ENCODE results near the gene PHAF1.

The PHAF1 gene

GRCh38 chr16:67180166-67180565 is 70.4 kb downstream of the PHAF1 start:
- TF ChIP-seq CTCF (IDR thresholded peaks at IDR 0.05; ENCODE audit: low read depth, low read length, missing control alignments), result no peak
- no peak for DNase-seq (ENCODE audit: extremely low read depth, low read depth)
- no peak overlapping the region for H3K4me3 ChIP-seq (replicated peaks; ENCODE audit: low read depth, low read length)

- no peak for DNase-seq (ENCODE audit: extremely low read depth, low read depth)
- H3K4me3 ChIP-seq (replicated peaks; ENCODE audit: low read depth, low read length), result no peak overlapping the region
- TF ChIP-seq CTCF (IDR thresholded peaks at IDR 0.05; ENCODE audit: low read depth, low read length, missing control alignments), result no peak
Measured at GRCh38 chr16:67181346-67181745, 71.6 kb downstream of the PHAF1 start.

GRCh38 chr16:67182288-67182687 is 72.5 kb downstream of the PHAF1 start:
- TF ChIP-seq CTCF (IDR thresholded peaks at IDR 0.05; ENCODE audit: low read depth, low read length, missing control alignments), result no peak
- peak overlapping the region; percentile 45 for H3K4me3 ChIP-seq (replicated peaks; ENCODE audit: low read depth, low read length)
- DNase-seq (ENCODE audit: extremely low read depth, low read depth), result no peak

- TF ChIP-seq CTCF (IDR thresholded peaks at IDR 0.05; ENCODE audit: low read depth, low read length, missing control alignments), result no peak
- DNase-seq (ENCODE audit: extremely low read depth, low read depth), result no peak
- peak overlapping the region; percentile 45 for H3K4me3 ChIP-seq (replicated peaks; ENCODE audit: low read depth, low read length)
Measured at GRCh38 chr16:67183284-67183626, 73.5 kb downstream of the PHAF1 start.

- peak within 1 kb of the TSS; percentile 45 for H3K4me3 ChIP-seq (replicated peaks; ENCODE audit: low read depth, low read length)
- no peak for TF ChIP-seq CTCF (IDR thresholded peaks at IDR 0.05; ENCODE audit: low read depth, low read length, missing control alignments)
- DNase-seq (ENCODE audit: extremely low read depth, low read depth), result peak; percentile 96
Measured at GRCh38 chr16:67183627-67184452, 74.1 kb downstream of the PHAF1 start, which contains the start of gene MATCAP1. TSS of gene MATCAP1 (minus strand) at chr16:67183963. CDS start at chr16:67180610, 3,353 bp downstream.

GRCh38 chr16:67184453-67184994 is 74.8 kb downstream of the PHAF1 start:
- peak overlapping the region; percentile 45 for H3K4me3 ChIP-seq (replicated peaks; ENCODE audit: low read depth, low read length)
- TF ChIP-seq CTCF (IDR thresholded peaks at IDR 0.05; ENCODE audit: low read depth, low read length, missing control alignments), result no peak
- no peak for DNase-seq (ENCODE audit: extremely low read depth, low read depth)

Data from HFF-Myc (cell line).